Activated T-helper 1 cell treated with anti-CD3 and anti-CD28 coated beads, Interleukin-2, amount 50 U/mL, for 16 hours (primary cell): ENCODE measurements around the gene BORA.
A peak's percentile ranks its signal among the peaks of the same experiment; 100 is the strongest.
"Not testable (repeated sequence)": the region's sequence is repeated elsewhere in the genome, so short reads cannot be mapped to it uniquely, and the experiment has no call there.

ENCODE experiments used
- DNase-seq, 2 donors: peaks; one replicate each; pipeline ENCODE4 v3.0.0-alpha.2; 2020; ENCODE audit warnings: low read depth in 1 of 2, low spot score in 1 of 2

BORA gene

GRCh38 chr13:72727417-72728289 lies at the start of gene BORA, which contains the start of gene MZT1:
Gene BORA (plus strand): TSS chr13:72727923. CDS start chr13:72728941, 1,018 bp downstream.
Gene MZT1 (minus strand): TSS chr13:72727629. CDS start chr13:72727602, 27 bp downstream.
- peak; percentile 88 to 92 for DNase-seq

- no peak for DNase-seq
Measured at GRCh38 chr13:72678312-72678711, 49.4 kb upstream of the BORA start.

- DNase-seq, result no peak
Measured at GRCh38 chr13:72680353-72680752, 47.4 kb upstream of the BORA start.

DNA sequence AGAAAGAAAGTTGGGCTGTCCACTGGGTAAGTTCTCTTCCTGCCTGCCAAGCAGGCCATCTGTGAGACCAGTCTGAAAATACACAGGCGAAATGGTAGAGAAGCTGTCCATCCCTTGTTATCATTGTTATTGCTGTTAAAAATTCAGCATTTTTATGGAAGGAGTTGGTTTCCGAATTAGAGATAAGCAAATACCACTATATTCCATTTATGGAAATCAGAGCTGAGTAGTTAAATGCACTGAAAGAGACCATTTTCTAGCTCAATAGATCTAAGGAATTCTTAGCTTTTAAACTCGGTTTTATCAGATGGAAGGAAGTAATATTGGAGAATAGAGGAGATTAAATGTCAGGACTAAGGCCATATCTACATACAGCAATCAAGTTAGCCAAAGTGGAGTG lies 41.0 kb upstream of the BORA start:
- DNase-seq, result no peak

DNA sequence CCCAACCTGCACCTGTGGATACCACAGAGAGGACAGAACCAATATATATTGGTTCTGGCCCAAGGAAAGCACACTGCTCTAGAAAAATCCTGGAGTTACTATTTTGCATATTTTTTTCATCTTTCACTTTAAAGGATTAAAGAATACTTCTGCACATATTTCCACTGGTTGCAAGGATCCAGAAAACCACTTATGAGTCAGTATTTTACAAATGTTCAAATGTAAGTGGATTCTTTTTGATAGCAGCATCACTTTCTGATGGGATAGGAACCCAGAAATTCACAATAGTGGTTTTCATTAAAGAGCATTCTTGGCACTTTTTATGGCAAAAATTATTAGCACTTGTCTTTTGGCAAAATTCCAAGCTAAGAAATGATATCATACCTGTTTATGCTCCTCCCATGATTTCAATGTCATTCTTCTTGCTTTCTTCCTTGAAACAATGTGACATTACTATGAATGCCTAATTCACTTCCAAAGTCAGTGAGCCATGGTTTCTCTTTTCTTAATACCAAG lies 38.5 kb upstream of the BORA start:
- DNase-seq, result no peak

GRCh38 chr13:72692884-72693514 lies 34.7 kb upstream of the BORA start:
- no peak for DNase-seq

GRCh38 chr13:72693832-72694231 lies 33.9 kb upstream of the BORA start:
- no peak for DNase-seq

DNA sequence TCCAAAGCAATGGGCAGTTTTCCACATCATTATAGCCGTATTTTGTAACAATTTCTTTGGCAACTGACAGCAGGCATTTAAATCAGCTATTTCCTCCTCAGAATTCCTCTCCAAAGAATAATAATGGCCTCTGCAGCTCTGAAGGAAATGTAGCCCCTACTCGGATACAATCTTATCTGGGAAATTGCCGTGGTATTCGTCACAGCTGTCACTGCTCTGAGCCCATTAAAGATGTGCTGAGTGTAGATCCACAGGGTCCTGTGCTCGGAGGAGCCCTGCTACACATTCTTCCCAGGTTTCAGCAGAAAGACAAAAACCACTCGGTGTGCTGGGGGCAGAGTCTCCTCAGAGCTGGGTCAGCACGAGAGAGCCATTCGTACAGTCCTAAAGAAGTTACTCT lies 33.4 kb upstream of the BORA start:
- no peak for DNase-seq

DNA sequence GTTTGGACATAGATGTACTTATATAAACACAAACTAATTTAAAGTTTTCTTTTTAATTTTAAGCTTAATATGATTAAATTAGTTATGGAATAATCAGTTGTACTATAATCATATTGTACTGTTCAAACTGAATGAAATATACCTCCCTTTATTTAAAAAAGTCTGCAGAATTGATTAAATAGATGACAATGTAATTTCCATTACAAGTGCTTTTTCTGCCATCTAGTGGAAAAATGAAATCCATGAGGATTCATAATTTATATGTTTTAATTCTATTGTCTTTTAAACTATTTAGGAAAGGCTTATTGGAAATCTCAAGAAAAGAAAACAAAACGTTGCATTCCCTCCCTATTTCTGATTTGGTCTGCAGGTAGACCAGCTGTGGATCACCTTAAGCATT lies 31.1 kb upstream of the BORA start:
- DNase-seq, result no peak

DNA sequence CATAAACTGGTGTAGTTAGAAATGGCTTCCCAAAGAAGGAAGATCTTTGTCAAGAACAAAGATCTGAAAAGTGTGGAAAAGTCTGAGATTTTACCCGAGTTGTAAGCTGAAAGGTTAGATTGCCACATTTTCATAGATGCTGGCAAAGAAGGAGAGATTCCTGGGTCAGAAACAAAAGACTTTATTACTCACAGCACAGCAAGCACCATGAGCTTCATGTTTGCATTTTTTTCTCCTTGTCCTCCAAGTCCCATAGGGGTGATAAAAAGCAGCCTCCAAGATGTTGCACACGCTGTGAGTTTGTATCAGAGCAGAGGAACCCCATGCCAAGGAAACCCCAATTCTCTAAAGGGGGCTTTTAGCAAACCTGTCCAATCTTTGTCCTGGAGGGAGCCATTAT lies 29.6 kb upstream of the BORA start:
- no peak for DNase-seq

DNA sequence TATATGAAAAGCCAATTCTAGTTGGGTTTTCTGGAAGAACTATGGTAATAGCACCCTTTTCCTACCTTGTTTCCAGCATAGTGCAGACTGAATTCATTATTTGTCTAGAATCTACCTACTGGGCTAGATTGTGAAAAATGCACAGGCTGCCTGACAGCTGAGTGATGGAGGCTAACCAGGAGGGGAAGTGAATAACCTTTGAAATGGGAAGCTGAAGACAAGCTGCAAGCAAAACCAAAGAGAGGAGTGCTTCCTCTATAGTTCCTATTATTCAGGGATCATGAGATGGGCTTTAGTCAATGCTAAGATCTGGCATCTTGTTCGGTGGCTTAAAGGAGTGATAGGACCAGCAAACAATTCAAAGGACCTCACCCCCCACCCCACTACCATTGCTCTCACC lies 27.2 kb upstream of the BORA start:
- DNase-seq, result no peak

- no peak for DNase-seq
Measured at GRCh38 chr13:72716776-72717175, 10.9 kb upstream of the BORA start.

DNA sequence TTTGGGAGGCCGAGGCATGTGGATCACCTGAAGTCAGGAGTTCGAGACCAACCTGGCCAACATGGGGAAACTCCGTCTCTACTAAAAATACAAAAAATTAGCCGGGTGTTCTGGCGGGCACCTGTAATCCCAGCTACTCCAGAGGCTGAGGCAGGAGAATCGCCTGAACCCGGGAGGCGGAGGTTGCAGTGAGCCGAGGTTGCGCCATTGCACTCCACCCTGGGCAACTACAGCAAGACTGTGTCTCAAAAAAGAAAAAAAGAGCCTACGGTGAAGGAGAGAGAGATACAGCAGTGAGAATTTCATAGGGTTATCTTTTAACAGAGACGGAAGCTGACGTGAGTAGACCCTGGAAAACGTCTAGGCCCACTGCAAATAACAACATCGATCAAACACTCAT lies 1.5 kb upstream of the BORA start:
- DNase-seq, result not testable (repeated sequence)

- peak in 1 of 2 donors; percentile 4 for DNase-seq
Measured at GRCh38 chr13:72726726-72727416, 852 bp upstream of the BORA start.

- DNase-seq, result no peak
Measured at GRCh38 chr13:72728290-72728605, 525 bp downstream of the BORA start.

- no peak for DNase-seq
Measured at GRCh38 chr13:72737033-72737432, 9.3 kb downstream of the BORA start.

DNA sequence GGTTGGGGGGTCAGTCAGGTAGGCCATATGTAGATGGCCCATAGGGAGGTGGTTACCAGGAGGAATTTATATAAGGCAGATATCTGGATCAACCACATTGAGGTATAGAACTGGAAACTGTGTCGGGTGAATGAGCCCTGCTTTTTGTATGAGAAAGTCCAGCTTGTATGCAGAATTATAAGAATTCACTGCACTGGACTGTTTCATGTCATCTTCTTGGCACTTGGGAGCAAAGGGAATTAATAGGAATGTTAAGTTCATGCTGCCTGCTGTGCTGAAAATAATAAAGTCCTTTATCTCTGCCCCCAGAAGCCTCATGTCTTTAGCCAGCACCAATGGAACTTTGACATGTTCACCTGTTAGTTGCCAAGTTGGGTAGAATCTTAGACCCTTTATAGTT lies 12.3 kb downstream of the BORA start:
- DNase-seq, result no peak

- no peak for DNase-seq
Measured at GRCh38 chr13:72745260-72745659, 17.5 kb downstream of the BORA start.

DNA sequence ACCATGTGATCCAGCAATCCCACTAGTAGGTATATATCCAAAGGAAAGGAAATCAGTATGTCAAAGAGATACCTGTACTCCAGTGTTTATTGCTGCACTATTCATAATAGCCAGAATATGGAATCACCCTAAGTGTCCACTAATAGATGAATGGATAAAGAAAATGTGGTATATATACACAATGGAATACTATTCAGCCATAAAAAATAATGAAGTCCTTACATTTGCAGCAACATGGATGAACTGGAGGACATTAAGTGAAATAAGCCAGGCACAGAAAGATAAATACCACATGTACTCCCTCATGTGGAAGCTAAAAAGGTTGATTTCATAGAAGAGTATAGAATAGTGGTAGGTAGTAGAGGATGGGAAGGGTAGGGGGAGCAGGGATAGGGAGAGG lies 23.5 kb downstream of the BORA start:
- DNase-seq, result no peak

- DNase-seq, result no peak
Measured at GRCh38 chr13:72754111-72754510, 26.4 kb downstream of the BORA start.

DNA sequence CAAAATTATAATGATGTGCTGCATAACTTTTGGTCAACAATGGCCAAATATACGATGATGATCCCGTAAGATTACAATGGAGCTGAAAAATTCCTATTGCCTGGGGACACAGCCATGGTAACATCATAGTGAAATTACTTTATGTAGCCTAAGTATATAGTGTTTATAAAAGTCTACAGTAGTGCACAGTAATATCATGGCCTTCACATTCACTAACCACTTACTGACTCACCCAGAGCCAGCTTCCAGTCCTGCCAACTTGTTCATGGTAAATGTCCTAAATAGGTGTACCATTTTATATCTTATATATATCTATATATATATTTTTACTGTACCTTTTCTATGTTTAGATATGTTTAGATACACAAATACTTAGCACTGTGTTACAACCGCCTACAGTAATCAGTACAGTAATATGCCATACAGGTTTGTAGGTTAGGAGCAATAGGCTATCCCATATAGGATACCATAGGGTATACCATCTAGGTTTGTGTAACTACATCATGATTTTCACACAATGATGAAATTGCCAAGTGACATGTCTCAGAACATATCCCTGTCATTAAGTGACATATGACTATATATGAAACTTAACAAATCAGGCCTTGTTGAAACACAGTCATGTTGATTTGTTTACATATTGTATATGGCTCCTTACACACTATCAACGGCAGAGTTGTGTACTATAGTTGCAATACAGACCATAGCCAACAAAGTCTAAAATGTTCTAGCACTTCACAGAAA lies 30.2 kb downstream of the BORA start:
- DNase-seq, result no peak
